ENCODE measurements around the gene DAB1. TPM values are rescaled to one million over a fixed set of nuclear protein-coding genes. Genes with fewer than 3 reads are reported as not detected.

Gene DAB1
- total and polyA plus RNA-seq, 10 of the 15 experiments (the other 5 are each of a cell fraction or from before 2014, with no cell fraction given), result 0.02 to 0.10 (median 0.03) TPM; not detected in 5

DNA sequence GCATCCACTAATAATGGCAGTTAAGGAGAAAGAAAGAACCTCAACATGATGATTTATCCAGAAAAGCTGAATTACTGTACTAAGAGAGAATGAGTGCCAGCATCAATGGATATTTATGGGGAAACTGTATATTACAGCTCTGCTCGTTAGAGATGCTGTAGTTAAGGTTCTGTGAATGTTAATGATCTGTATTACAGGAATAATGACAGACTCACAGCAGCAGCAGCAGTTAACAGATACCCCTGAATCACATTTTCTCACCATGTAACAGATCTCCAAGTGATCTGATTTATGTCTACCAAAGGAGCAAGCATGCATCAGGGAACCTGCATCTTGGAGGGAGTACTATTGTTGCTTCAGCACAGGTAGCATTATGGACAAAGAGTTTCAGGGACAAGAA, 377.4 kb downstream of the DAB1 start:
- H4K20me1 ChIP-seq (ENCODE audit: control insufficient read depth, insufficient read depth), result no peaks in the 10 kb centered on the region
- no peak overlapping the region for H3K27ac ChIP-seq (ENCODE audit: control insufficient read depth, insufficient read depth)
- in situ Hi-C loops (cut with MboI) (no loop called here), intact Hi-C loops (cut with micrococcal nuclease; ENCODE audit: unreplicated experiment) (no loop called here)
- H2AFZ ChIP-seq (ENCODE audit: control insufficient read depth, low read depth, low read length), result no peak overlapping the region
- DNase-seq (ENCODE audit: low read depth, low spot score) (no peak), ATAC-seq (no peak), FAIRE-seq (no peak)
- TF ChIP-seq RUNX3 (IDR thresholded peaks at IDR 0.05; ENCODE audit: low read length) (no peak), ESRRA (IDR thresholded peaks at IDR 0.05; ENCODE audit: low read length) (no peak), SMAD1 (IDR thresholded peaks at IDR 0.05; ENCODE audit: low read depth, partially characterized antibody) (no peak), NR2F1 (conservative IDR thresholded peaks at IDR 0.05) (no peak), JUNB (IDR thresholded peaks at IDR 0.05) (no peak), CHD1 (IDR thresholded peaks at IDR 0.05; ENCODE audit: low read depth, low read length) (no peak), NR2C1 (IDR thresholded peaks at IDR 0.05) (no peak), SUPT20H (IDR thresholded peaks at IDR 0.05; ENCODE audit: borderline replicate concordance, control insufficient read depth, low read depth, low read length) (no peak)
- TF ChIP-seq, protein P1, sequence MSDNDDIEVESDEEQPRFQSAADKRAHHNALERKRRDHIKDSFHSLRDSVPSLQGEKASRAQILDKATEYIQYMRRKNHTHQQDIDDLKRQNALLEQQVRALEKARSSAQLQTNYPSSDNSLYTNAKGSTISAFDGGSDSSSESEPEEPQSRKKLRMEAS (IDR thresholded peaks at IDR 0.05; ENCODE audit: low read depth, low read length), result no peak
- TF ChIP-seq, protein P2, sequence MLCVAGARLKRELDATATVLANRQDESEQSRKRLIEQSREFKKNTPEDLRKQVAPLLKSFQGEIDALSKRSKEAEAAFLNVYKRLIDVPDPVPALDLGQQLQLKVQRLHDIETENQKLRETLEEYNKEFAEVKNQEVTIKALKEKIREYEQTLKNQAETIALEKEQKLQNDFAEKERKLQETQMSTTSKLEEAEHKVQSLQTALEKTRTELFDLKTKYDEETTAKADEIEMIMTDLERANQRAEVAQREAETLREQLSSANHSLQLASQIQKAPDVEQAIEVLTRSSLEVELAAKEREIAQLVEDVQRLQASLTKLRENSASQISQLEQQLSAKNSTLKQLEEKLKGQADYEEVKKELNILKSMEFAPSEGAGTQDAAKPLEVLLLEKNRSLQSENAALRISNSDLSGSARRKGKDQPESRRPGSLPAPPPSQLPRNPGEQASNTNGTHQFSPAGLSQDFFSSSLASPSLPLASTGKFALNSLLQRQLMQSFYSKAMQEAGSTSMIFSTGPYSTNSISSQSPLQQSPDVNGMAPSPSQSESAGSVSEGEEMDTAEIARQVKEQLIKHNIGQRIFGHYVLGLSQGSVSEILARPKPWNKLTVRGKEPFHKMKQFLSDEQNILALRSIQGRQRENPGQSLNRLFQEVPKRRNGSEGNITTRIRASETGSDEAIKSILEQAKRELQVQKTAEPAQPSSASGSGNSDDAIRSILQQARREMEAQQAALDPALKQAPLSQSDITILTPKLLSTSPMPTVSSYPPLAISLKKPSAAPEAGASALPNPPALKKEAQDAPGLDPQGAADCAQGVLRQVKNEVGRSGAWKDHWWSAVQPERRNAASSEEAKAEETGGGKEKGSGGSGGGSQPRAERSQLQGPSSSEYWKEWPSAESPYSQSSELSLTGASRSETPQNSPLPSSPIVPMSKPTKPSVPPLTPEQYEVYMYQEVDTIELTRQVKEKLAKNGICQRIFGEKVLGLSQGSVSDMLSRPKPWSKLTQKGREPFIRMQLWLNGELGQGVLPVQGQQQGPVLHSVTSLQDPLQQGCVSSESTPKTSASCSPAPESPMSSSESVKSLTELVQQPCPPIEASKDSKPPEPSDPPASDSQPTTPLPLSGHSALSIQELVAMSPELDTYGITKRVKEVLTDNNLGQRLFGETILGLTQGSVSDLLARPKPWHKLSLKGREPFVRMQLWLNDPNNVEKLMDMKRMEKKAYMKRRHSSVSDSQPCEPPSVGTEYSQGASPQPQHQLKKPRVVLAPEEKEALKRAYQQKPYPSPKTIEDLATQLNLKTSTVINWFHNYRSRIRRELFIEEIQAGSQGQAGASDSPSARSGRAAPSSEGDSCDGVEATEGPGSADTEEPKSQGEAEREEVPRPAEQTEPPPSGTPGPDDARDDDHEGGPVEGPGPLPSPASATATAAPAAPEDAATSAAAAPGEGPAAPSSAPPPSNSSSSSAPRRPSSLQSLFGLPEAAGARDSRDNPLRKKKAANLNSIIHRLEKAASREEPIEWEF (IDR thresholded peaks at IDR 0.05; ENCODE audit: insufficient replicate concordance, low read depth, low read length), result no peak
- no TSS peak for BruUV-seq (replicated peaks)
- ChIA-PET SMC1A (ENCODE audit: uncharacterized antibody, unreplicated experiment) (interaction anchor here (1.7 kb wide), 1 partner anchor 15 kb away, joined by 4 read pairs; no protein-coding TSS in a partner anchor), POLR2A (no interaction called here), RAD21 (ENCODE audit: unreplicated experiment) (no interaction called here), CTCF (no interaction called here)
- H3K27me3 ChIP-seq (replicated peaks in 1 of 2; ENCODE audit: control insufficient read depth in 2 of 2, insufficient read depth in 2 of 2, low read length in 1 of 2), result no peaks in the 10 kb centered on the region
- H3K4me2 ChIP-seq (ENCODE audit: control insufficient read depth, insufficient read depth), result no peak overlapping the region
- no peaks in the 10 kb centered on the region for H3K4me1 ChIP-seq (ENCODE audit: control insufficient read depth, insufficient read depth, low read length)
- no peak overlapping the region for H3K9ac ChIP-seq (ENCODE audit: control insufficient read depth, insufficient read depth, low read length)
- no peak overlapping the region for H3K4me3 ChIP-seq
- H3K36me3 ChIP-seq (ENCODE audit: control insufficient read depth in 2 of 2, insufficient read depth in 2 of 2, low read length in 1 of 2), result no peaks in the 10 kb centered on the region
- H3K79me2 ChIP-seq (ENCODE audit: control insufficient read depth, insufficient read depth, low read length), result no peaks in the 10 kb centered on the region
- H3K9me3 ChIP-seq (replicated peaks; ENCODE audit: control insufficient read depth, insufficient read depth, low read length), result no peaks in the 10 kb centered on the region
- 0% methylated on average over 1 of the region's 1 CpG for WGBS (ENCODE audit: insufficient coverage, insufficient replicate concordance, low lambda C conversion rate, missing lambda C conversion rate)
